Prostate gland (tissue), 2 donors: ENCODE data around the gene SH3RF2. TPM values are rescaled to one million over a fixed set of nuclear protein-coding genes. Genes with fewer than 3 reads are reported as not detected.
A peak's percentile ranks its signal among the peaks of the same experiment; 100 is the strongest.
"Not testable (repeated sequence)": the region's sequence is repeated elsewhere in the genome, so short reads cannot be mapped to it uniquely, and the experiment has no call there.

Experiments used
- DNase-seq: peaks from one replicate; pipeline ENCODE4 v3.0.0-alpha.2; 2019; ENCODE audit warnings: low spot score
- H3K27ac ChIP-seq, 2 donors: fragments of 200-600 bp; sonication (generic); 2 replicates each; pipeline ENCODE4 v1.5.1; 2017 to 2019
- H3K27me3 ChIP-seq: fragments of 200-600 bp; sonication (generic); replicated peaks from 2 replicates; pipeline ENCODE4 v1.5.1; 2019; ENCODE audit not compliant: insufficient read depth
- H3K36me3 ChIP-seq, 2 donors: fragments of 200-600 bp; sonication (generic); 1 replicate in 1 of 2; 2 replicates in 1 of 2; pipeline versions ENCODE4 v1.5.1 to v1.8.1; 2017 to 2019
- H3K4me1 ChIP-seq: fragments of 200-600 bp; sonication (generic); replicated peaks from 2 replicates; pipeline ENCODE4 v1.5.1; 2019
- H3K4me3 ChIP-seq, 2 donors: fragments of 200-600 bp; sonication (generic); 2 replicates each; pipeline ENCODE4 v1.5.1; 2017 to 2019
- H3K9me3 ChIP-seq: fragments of 200-600 bp; sonication (generic); 2 replicates; pipeline ENCODE4 v1.5.1; 2017
- POLR2A ChIP-seq: fragments of 450-650 bp; IDR thresholded peaks from one replicate; pipeline ENCODE4 v1.6.1; 2016; ENCODE audit warnings: antibody characterized with exemption, mild to moderate bottlenecking
- POLR2AphosphoS5 ChIP-seq: sonication (generic); formaldehyde crosslinking; IDR thresholded peaks from one replicate; pipeline ENCODE4 v1.6.1; 2017; ENCODE audit warnings: antibody characterized with exemption
- WGBS: methylation state at CpG from one replicate; pipeline ENCODE4 v1.1.5; 2018; 5-methylcytosine and 5-hydroxymethylcytosine counted together
- intact Hi-C: fragments of 100-400 bp; cut with DNase I; formaldehyde crosslinking; loops from one replicate; pipeline ENCODE4 v1.14.2; 2022
- total RNA-seq, 2 donors: library from RNA; depleted of rRNA; stranded (reverse); fragments of >200 nt; gene quantifications; one replicate each; pipeline ENCODE4 v1.1.0, GENCODE V29; 2016
- TF ChIP-seq, protein P1 (sequence below), 4 experiments: fragments of 200-600 bp in 2 of 4; fragments of 450-650 bp in 2 of 4; sonication (generic) in 2 of 4; IDR thresholded peaks; 1 replicate in 3 of 4; 2 replicates in 1 of 4; pipeline ENCODE4 v1.5.1; 2016 to 2019; ENCODE audit warnings: antibody characterized with exemption in 4 of 4, mild to moderate bottlenecking in 2 of 4, moderate library complexity in 2 of 4

The SH3RF2 gene, protein sequence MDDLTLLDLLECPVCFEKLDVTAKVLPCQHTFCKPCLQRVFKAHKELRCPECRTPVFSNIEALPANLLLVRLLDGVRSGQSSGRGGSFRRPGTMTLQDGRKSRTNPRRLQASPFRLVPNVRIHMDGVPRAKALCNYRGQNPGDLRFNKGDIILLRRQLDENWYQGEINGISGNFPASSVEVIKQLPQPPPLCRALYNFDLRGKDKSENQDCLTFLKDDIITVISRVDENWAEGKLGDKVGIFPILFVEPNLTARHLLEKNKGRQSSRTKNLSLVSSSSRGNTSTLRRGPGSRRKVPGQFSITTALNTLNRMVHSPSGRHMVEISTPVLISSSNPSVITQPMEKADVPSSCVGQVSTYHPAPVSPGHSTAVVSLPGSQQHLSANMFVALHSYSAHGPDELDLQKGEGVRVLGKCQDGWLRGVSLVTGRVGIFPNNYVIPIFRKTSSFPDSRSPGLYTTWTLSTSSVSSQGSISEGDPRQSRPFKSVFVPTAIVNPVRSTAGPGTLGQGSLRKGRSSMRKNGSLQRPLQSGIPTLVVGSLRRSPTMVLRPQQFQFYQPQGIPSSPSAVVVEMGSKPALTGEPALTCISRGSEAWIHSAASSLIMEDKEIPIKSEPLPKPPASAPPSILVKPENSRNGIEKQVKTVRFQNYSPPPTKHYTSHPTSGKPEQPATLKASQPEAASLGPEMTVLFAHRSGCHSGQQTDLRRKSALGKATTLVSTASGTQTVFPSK
- 10 to 100 TPM; 18.2 to 43.9 TPM for total RNA-seq

- peak within 1 kb of the TSS; percentile 64 to 78 for H3K27ac ChIP-seq
- H3K36me3 ChIP-seq, result no peaks in the 10 kb centered on the region
- DNase-seq, result peak; percentile 49
- WGBS, result 3% methylated on average over 28 of the region's 28 CpGs
- TF ChIP-seq POLR2A (no peak), POLR2AphosphoS5 (peak; percentile 58)
- TF ChIP-seq, protein P1, sequence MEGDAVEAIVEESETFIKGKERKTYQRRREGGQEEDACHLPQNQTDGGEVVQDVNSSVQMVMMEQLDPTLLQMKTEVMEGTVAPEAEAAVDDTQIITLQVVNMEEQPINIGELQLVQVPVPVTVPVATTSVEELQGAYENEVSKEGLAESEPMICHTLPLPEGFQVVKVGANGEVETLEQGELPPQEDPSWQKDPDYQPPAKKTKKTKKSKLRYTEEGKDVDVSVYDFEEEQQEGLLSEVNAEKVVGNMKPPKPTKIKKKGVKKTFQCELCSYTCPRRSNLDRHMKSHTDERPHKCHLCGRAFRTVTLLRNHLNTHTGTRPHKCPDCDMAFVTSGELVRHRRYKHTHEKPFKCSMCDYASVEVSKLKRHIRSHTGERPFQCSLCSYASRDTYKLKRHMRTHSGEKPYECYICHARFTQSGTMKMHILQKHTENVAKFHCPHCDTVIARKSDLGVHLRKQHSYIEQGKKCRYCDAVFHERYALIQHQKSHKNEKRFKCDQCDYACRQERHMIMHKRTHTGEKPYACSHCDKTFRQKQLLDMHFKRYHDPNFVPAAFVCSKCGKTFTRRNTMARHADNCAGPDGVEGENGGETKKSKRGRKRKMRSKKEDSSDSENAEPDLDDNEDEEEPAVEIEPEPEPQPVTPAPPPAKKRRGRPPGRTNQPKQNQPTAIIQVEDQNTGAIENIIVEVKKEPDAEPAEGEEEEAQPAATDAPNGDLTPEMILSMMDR (IDR thresholded peaks at IDR 0.05), result no peak
- H3K9me3 ChIP-seq, result no peaks in the 10 kb centered on the region
- H3K27me3 ChIP-seq, result no peaks in the 10 kb centered on the region
- intact Hi-C loops, result no loop called here
- H3K4me1 ChIP-seq, result peaks cover 7% of the 10 kb centered on the region
- peak within 1 kb of the TSS; percentile 41 to 45 for H3K4me3 ChIP-seq
Observed at GRCh38 chr5:145936401-145937131, at the start of gene SH3RF2. TSS of gene SH3RF2 (plus strand) at chr5:145936578. CDS start at chr5:145937929, 1,351 bp downstream.

- no peaks in the 10 kb centered on the region for H3K4me1 ChIP-seq
- no peak overlapping the region for H3K27ac ChIP-seq
- no peak for DNase-seq
- TF ChIP-seq, protein P1 (IDR thresholded peaks at IDR 0.05), result no peak
- no peak for TF ChIP-seq POLR2A
- TF ChIP-seq POLR2AphosphoS5, result no peak
- H3K27me3 ChIP-seq, result no peaks in the 10 kb centered on the region
- H3K36me3 ChIP-seq, result no peaks in the 10 kb centered on the region
- no peak overlapping the region for H3K4me3 ChIP-seq
- 85% methylated on average over 3 of the region's 3 CpGs for WGBS
- intact Hi-C loops, result no loop called here
- no peaks in the 10 kb centered on the region for H3K9me3 ChIP-seq
Observed at GRCh38 chr5:145887217-145887616, 49.2 kb upstream of the SH3RF2 start.

DNA sequence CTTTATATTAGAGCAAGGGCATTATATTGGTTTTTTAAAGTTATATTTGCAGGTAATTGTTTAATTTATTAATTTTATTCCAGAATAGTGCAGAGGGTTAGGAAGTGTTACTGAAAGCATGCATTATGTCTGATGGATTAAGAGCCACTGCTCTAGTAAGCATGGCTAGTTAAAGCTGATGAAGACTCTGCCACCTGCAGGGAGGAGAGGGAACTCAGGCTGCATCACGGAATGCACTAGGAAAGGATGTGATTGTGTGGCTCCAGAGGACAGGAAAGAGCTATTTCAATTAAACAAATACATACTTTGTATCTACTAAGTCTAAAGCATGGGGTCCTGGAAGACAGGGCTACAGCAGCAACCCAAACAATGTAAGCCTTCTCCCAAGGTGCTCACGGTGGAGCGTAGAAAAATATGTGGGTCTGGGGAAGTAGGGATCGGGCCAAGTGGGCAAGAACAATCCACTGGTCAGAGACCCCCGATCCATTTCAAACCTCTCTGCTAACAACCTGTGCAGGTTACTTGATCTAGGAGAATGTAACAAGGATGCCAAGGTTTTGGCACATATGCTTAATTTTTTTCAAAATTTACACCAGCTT is 48.3 kb upstream of the SH3RF2 start:
- Histone ChIP-seq H3K36me3 (no peaks in the 10 kb centered on the region), H3K4me3 (no peak overlapping the region), H3K9me3 (no peaks in the 10 kb centered on the region), H3K4me1 (no peaks in the 10 kb centered on the region), H3K27me3 (no peaks in the 10 kb centered on the region), H3K27ac (no peak overlapping the region)
- intact Hi-C loops, result no loop called here
- WGBS, result 76% methylated on average over 5 of the region's 5 CpGs
- DNase-seq, result no peak
- TF ChIP-seq POLR2AphosphoS5 (no peak), POLR2A (no peak)
- TF ChIP-seq, protein P1 (IDR thresholded peaks at IDR 0.05), result peak in 3 of 4 experiments; percentile 10 to 56 (median 38)

DNA sequence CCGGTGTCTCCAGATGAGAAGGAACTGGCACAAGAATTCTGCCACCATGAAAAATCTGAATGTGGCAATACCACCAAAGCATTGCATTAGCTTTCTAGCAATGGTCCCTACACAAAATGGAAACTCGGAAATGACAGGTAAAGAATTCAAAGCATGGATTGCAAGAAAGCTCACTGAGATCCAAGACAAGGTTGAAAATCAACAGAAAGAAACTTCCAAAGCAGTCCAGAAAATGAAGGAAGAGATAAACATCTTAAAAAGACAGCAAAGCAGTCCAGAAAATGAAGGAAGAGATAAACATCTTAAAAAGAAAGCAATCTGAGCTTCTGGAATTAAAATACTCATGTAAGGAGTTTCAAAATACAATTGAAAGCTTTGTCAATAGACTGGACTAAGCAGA is 46.8 kb upstream of the SH3RF2 start:
- no peak for TF ChIP-seq POLR2A
- no peak for DNase-seq
- intact Hi-C loops, result no loop called here

GRCh38 chr5:145891378-145891777 is 45.0 kb upstream of the SH3RF2 start:
- H3K27me3 ChIP-seq, H3K36me3 ChIP-seq, H3K4me1 ChIP-seq, H3K4me3 ChIP-seq, DNase-seq, H3K27ac ChIP-seq, intact Hi-C loops, H3K9me3 ChIP-seq: not testable (repeated sequence)
- WGBS, result 93% methylated on average over 10 of the region's 10 CpGs

More for the DNA sequence above, 46.8 kb upstream of the SH3RF2 start:
- Histone ChIP-seq H3K27me3 (no peaks in the 10 kb centered on the region), H3K27ac (no peak overlapping the region), H3K4me3 (no peak overlapping the region), H3K4me1 (no peaks in the 10 kb centered on the region), H3K9me3 (no peaks in the 10 kb centered on the region), H3K36me3 (no peaks in the 10 kb centered on the region)
- 83% methylated on average over 2 of the region's 2 CpGs for WGBS
